Measurements from ENCODE around the gene ADAT3.
A peak's percentile ranks its signal among the peaks of the same experiment; 100 is the strongest.

Gene ADAT3

GRCh38 chr19:1910177-1910576 lies 5.0 kb downstream of the ADAT3 start:
- POLR2A ChIA-PET: no interaction called here
- peaks cover 0 to 54% of the 10 kb centered on the region in 2 experiments; a peak in 2 of 3 replicates for H3K36me3 ChIP-seq (ENCODE audit: control insufficient read depth in 2 of 2, insufficient read depth in 1 of 2, low read length in 2 of 2)
- peaks cover 12% of the 10 kb centered on the region for H3K4me1 ChIP-seq (ENCODE audit: control insufficient read depth, insufficient read depth, low read length)
- H3K9me3 ChIP-seq (ENCODE audit: control insufficient read depth, insufficient read depth, low read depth, low read length): no peaks in the 10 kb centered on the region
- no peak overlapping the region for H3K27ac ChIP-seq (ENCODE audit: extremely low read depth, low read depth, low read length)
- CTCF ChIA-PET: interaction anchor here (0.6 kb wide), 1 partner anchor 573 kb away, joined by 4 read pairs; no protein-coding TSS in a partner anchor
- H3K4me3 ChIP-seq (ENCODE audit: low read depth, low read length): no peak overlapping the region
- no peak for TF ChIP-seq ZNF639 (tag by site-specific recombination; IDR thresholded peaks at IDR 0.05)
- no peak for TF ChIP-seq KLF1 (tag by site-specific recombination; IDR thresholded peaks at IDR 0.05)
- 0 out of 2 replicates have a peak, but pooled peaks have one; percentile 46 for TF ChIP-seq ZNF600 (tag by site-specific recombination; IDR thresholded peaks at IDR 0.05)
- no peak for TF ChIP-seq ZNF654 (tag by site-specific recombination; IDR thresholded peaks at IDR 0.05; ENCODE audit: low read depth)

- ChIA-PET POLR2A (interaction anchor here (0.9 kb wide), 1 partner anchor 26 kb away, joined by 4 read pairs; the partner anchor contains the start of gene ABHD17A), CTCF (no interaction called here)
- Histone ChIP-seq H3K36me3 (ENCODE audit: control insufficient read depth in 2 of 2, insufficient read depth in 1 of 2, low read length in 2 of 2) (peaks cover 0 to 55% of the 10 kb centered on the region in 2 experiments; a peak in 2 of 3 replicates), H3K4me1 (ENCODE audit: control insufficient read depth, insufficient read depth, low read length) (peaks cover 12% of the 10 kb centered on the region), H3K27ac (ENCODE audit: extremely low read depth, low read depth, low read length) (no peak overlapping the region), H3K4me3 (ENCODE audit: low read depth, low read length) (no peak overlapping the region), H3K9me3 (ENCODE audit: control insufficient read depth, insufficient read depth, low read depth, low read length) (no peaks in the 10 kb centered on the region)
- TF ChIP-seq ZNF174 (tag by site-specific recombination; IDR thresholded peaks at IDR 0.05) (no peak), ZFHX2 (tag by site-specific recombination; conservative IDR thresholded peaks at IDR 0.05) (no peak), ZNF18 (tag by site-specific recombination; IDR thresholded peaks at IDR 0.05) (no peak), ZSCAN30 (tag by site-specific recombination; IDR thresholded peaks at IDR 0.05) (no peak), TSHZ1 (tag by site-specific recombination; IDR thresholded peaks at IDR 0.05; ENCODE audit: borderline replicate concordance) (no peak), ZNF776 (tag by site-specific recombination; IDR thresholded peaks at IDR 0.05; ENCODE audit: borderline replicate concordance) (no peak), ZIC2 (tag by site-specific recombination; IDR thresholded peaks at IDR 0.05) (no peak), ZNF785 (tag by site-specific recombination; IDR thresholded peaks at IDR 0.05) (no peak), ZNF24 (tag by site-specific recombination; IDR thresholded peaks at IDR 0.05) (no peak), ZNF600 (tag by site-specific recombination; IDR thresholded peaks at IDR 0.05) (no peak), KLF17 (tag by site-specific recombination; IDR thresholded peaks at IDR 0.05) (no peak), ZSCAN5A (tag by site-specific recombination; IDR thresholded peaks at IDR 0.05) (no peak), KLF8 (tag by site-specific recombination; IDR thresholded peaks at IDR 0.05) (no peak), ZNF658 (tag by site-specific recombination; IDR thresholded peaks at IDR 0.05) (no peak), ZNF596 (tag by site-specific recombination; IDR thresholded peaks at IDR 0.05) (no peak), PATZ1 (tag by site-specific recombination; IDR thresholded peaks at IDR 0.05) (no peak), SETDB1 (IDR thresholded peaks at IDR 0.05; ENCODE audit: insufficient read length, low read length) (no peak), ZBTB49 (tag by site-specific recombination; IDR thresholded peaks at IDR 0.05; ENCODE audit: low read depth) (no peak)
Observed at GRCh38 chr19:1911098-1911497, 5.9 kb downstream of the ADAT3 start.
